Measurements from ENCODE around the gene B4GALNT3.

- TF ChIP-seq CTCF (CRISPR knock-in tag; IDR thresholded peaks at IDR 0.05) = no peak
- no peak for TF ChIP-seq POLR2A (IDR thresholded peaks at IDR 0.05; ENCODE audit: insufficient read depth in 1 of 2, low read depth in 2 of 2, low read length in 2 of 2)
These were observed 53.2 kb downstream of the B4GALNT3 start for GRCh38 chr12:512933-513332.
